MV-4-11 (cell line): Measurements from ENCODE around the gene LDHAL6B.

ENCODE experiments used
- DNase-seq: peaks from one replicate; lab custom pipeline; 2025; lab: John Stamatoyannopoulos, UW

Gene LDHAL6B

DNA sequence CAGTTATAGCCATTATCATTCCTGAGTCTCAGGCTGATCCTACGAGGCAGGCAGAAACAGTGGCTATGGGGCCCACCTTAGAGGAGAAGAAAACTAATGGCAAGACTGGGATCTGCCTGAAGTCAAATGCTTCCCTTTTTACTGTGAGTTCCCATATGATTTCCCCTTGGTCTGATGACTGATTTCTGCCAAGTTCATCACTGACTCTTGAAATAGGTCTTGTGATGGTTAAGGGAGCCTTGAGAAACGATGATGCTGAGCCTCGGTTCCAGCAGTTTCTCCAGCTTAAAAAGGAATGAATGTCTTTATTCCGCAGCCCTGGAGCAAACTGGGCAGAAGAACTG lies 29.4 kb upstream of the LDHAL6B start:
- peak; percentile 49 for DNase-seq

DNA sequence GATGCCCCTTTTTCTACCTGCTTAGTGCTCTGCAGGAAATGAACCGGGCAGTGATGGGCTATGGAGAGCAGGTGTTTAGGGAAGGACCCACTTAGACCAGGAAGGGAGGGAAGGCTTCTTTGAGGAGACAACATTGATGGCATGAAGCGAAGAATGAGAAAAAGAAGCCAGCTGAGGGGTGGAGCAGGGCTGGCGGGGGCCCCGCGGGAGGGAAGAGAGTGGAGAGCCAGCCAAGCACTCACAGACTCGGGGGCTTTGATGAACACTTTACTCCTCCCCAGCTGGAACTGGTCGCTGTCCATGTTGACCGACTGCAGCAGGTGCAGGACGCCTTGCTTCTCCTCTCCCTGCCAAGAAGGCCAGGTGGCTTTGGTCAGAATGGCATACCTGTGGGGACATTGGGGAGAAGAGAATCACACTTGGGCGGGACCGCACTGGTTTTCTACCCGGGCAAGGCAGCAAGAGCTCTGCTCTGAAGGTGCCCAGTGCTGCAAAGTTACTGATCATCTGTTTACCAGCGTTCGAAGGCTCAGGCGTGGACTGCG lies 28.4 kb upstream of the LDHAL6B start:
- no peak for DNase-seq

DNA sequence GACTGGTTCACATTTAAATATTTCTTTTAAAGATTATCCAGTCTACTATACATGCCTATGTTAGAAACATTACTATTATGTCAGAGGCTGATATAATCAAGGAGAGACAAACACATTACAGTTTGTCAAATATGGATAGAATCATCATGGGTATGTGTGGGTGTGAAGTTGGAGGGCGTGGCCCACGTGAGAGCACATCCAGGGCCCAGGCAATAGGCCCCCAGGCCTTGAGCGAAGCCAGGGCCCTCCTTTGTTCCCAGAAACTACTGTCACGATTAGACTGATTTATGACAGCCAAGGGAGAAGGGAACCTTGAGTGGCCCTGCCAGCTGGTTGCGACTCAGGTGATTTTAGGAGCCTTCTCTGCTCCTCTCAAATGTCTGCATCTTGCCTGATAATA lies 26.9 kb upstream of the LDHAL6B start:
- DNase-seq, result no peak

DNA sequence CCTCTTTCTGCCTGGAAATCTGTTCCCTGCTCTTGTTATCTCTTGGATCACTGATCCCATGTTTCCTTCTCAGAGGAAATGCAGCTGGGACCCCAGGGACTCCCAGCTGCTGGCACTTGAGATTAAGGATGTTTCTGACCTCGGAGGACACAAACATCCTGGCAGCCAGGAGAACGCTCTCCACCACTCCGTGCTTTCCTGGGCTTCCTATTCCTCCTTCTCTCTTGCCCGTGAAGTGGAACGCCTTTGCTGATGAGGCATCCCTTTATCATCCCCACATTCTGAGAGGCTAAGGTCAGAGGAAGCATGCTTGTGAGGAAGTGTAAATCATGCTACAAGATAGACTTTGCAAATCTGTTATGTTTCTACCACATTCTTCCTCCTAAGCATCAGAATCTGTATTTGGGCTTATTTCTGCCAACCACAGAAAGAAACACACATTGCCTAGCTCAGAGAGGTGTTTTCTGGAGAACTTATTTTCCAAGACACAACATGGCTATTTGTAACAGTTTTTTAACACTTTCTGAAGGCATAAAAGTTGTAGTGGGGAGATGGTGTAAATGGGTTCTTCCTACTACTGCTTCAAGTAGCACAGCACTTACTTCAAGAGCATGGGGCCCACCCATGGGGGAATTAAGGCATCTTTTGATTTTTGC lies 25.6 kb upstream of the LDHAL6B start:
- peak; percentile 20 for DNase-seq

DNA sequence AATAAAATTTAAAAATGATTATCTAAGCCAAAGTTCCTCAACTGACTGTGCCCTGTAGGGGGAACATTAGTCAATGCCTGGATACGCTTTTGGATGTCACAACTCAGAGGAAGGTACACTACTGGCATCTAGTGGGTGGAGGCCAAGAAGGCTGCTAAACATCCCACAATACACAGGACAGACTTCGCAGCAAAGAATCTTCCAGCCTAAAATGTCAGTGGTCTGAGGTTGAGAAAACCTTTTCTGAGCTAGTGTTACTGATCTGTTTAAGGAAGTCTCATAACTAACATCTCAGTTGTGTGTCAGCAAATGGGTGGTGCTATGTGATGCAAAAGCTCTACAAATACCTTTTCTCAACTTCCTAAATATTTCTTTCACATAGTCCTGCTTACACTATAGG lies 20.9 kb upstream of the LDHAL6B start:
- peak; percentile 80 for DNase-seq

DNA sequence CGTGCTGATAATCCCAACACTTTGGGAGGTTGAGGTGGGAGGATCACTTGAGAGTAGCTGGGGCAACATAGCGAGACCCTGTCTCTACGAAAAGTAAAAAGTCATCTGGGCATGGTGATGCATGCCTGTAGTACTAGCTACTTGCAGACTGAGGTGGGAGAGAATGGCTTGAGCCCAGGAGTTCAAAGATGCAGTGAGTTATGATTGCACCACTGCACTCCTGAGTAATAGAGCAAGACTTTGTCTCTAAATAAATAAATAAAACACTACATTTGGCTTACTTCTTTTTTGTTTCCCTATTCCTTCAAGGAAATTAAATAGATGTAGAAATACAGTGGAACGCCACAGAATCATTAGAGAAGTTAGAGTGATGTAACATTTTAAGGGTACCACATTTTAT lies 20.1 kb upstream of the LDHAL6B start:
- DNase-seq, result no peak

DNA sequence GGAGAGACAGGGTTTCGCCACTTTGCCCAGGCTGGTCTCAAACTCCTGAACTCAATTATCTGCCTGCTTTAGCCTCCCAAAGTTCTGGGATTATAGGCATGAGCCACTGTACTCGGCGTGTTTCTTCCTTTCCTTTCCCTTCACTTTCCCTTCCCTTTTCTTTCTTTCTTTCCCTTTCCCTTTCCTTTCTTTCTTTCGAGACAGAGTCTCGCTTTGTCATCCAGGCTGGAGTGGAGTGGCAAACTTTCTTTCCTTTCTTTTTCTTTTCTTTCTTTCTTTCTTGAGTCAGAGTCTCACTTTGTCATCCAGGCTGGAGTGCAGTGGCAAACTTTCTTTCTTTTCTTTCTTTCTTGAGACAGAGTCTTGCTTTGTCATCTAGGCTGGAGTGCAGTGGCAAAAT lies 17.4 kb upstream of the LDHAL6B start:
- DNase-seq, result no peak

DNA sequence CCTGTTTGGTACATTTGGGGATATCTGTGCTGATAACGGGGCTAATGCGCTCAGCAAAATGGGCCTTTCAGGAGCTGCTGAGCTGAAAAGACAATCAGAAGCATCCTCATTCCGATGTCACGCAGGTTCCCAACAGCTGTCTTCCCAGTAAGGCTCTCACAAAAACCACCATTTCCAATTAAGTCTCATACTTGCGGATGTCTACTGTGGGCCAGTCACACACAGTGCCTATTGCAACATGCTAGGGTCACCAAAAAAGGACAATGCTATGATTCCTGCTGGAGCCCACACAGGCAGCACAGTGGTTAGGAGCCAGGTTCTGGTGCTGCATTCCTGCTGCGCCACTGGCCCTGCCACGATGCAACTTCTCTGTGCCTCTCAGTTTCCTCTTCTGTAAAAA lies 16.4 kb upstream of the LDHAL6B start:
- no peak for DNase-seq

DNA sequence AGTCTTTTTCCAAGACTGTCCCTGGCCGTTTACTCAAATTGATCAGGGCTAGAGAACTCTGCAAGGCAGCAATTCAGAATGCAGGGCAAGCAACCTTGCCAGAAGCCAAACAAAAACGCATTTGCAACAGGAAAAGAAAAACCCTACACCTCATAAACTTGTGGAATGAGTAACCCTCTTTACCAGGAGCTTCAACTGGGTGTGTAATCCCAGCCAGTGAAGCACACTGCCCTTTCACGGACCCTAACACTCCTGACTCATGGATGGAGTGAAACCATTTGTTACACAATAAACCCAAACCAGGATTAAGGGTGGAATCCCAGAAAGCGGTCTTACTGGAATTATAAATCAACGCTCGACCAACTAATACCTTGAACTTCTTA lies 14.8 kb upstream of the LDHAL6B start:
- DNase-seq, result peak; percentile 9

DNA sequence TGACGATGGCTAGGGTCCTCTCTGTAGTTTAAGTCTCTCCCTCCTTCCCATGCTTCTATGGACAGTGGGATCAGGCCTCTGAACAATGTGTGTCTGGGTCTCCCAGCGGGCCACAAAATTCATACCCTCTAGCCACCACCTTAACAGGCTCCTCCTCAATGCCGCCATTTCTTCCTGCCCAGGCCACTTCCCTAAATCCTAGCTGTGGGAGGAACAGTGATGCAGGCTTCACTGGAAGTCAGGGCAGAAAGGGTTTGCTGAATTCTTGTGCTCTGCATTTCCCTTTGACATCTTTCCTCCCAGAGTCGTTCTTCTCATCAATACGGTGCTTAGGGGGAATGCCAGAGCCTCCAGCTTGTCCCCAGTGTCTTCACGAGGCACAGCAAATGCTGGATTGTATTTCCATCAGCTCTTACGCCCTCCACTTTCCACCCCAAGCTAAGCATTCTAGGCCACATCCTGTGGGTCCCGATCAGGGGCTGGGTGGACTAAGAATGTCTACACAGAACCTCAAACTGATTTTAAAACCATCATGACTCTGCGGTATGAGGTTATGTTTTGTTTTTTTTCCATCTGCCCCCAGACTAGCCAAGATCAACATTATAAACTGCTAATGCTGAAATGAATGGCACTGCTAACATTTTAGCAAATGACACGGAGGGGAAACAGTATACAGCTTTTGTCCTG lies 11.9 kb upstream of the LDHAL6B start:
- no peak for DNase-seq

DNA sequence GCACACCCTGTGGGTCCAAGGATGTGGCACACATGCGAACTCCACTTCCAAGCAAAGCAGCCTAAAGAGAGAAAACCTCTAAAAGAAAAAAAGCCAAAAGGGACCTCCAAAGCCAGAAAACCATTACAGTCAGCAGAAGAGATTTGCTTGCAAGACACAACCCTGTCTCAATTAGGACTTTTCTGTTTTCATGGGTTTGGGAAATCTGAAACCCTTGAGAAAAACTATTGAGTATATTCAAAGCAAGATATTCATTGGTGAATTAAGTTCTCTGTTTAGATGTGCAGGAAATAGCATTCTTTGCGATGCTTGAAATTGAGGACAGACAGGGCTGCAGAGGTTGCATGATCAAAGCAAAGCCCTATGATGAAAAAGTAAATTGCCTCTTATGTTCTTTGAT lies 10.2 kb upstream of the LDHAL6B start:
- no peak for DNase-seq

DNA sequence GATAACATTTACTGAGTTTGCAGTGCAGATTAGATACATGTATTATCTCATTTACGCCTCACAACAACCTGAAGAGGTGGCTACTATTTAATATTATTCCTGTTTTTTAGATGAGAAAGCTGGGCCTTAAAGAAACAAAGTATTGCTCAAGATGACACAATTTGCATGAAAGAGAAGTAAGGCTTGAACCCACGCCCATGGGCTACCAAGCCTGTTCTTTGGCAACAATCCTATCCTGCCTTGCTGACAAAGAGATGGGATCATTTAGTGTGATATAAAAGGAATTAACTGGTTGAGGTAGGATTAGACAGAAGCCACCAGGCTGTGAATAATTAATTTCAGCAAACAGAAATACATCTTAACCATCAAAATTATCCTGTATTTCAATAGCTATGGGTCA lies 9.2 kb upstream of the LDHAL6B start:
- DNase-seq, result no peak

DNA sequence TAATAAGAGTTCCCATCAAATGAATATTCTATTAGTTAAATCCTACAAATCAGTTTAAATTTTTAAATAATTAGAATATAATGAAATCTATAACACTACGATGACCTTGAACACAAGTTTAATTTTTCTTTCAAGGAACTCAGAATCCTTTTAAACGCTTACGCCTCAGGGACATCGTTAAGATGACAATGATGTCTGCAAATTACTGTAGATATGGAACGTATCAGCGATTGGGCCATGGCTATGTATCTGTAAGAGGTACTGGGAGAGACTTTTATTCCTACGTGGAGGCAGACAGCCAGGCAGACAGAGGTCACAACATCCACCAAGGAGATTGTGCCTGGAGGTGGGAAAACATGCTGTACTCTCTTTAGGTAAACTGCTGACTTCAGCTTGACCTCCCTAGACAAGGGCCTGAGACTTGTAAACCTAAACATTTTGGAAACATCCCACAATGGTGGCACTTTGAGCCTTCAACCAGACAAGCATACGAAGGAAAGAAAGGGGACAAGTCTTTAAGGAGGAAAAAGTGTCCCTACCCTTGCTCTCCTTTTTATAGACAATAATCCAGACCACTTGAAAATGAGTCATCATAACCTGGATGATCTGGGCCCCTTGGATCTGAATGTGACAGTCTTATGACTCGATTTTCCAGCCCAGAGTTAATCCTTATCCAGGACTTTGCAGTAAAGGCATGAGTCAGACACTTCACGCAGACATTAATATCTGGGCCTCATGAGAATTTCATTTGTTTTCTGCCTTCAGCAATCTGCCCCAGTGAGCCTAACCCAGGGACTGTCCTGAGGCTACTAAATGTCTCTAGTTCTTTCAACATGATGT lies 6.8 kb upstream of the LDHAL6B start:
- no peak for DNase-seq

DNA sequence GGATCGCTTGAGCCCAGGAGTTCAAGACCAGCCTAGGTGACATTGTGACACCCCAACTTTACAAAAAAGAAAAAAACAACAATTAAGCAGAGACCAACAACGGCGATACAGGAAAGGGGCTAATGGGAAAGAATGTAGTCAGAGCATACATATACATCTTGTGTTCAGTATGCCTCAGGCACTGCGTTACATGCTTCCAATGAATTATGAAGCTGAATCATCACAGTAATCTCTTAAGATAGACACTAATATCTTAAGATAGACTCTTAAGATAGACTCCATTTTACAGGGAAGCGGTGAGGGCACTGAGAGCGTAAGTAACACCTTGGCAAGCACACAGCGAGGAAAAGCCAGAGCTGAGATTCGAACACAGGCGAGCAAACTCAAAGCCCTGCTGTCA lies 6.1 kb upstream of the LDHAL6B start:
- no peak for DNase-seq

DNA sequence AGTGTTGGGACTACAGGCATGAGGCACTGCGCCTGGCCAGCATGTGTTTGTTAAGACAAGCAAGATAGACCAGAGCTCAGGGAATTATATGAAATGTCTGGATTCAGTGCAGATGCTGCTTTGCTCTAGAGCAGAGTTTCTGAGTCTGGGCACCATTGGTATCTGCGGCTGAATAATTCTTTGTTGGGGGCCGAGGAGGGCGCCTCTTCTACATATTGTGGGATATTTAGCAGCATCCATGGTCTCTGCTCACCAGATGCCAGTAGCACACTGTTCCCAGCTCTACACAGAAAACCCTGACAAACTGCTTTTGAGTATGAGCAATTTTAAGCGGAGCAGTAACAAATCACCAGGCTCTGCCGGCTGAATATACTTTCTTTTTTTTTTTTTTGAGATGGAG lies 3.6 kb upstream of the LDHAL6B start:
- DNase-seq, result no peak

DNA sequence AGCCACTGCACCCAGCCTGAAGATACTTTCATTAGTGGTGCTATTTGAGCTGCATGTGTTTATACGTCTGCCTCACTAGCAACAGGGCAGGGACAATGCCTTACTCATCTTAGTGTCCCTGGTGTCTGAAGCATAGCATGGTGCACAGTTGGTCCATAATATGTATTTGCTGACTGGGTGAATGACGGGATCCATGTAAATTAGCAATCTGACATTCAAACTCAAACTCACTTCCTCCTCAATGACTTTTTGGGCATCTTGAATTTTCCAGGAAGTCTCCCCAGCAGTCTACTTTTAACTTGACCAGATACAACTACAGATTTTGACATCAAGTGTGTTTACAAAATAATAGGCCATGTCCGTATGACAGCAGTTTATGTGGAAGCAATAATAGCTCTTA lies 3.0 kb upstream of the LDHAL6B start:
- DNase-seq, result no peak

DNA sequence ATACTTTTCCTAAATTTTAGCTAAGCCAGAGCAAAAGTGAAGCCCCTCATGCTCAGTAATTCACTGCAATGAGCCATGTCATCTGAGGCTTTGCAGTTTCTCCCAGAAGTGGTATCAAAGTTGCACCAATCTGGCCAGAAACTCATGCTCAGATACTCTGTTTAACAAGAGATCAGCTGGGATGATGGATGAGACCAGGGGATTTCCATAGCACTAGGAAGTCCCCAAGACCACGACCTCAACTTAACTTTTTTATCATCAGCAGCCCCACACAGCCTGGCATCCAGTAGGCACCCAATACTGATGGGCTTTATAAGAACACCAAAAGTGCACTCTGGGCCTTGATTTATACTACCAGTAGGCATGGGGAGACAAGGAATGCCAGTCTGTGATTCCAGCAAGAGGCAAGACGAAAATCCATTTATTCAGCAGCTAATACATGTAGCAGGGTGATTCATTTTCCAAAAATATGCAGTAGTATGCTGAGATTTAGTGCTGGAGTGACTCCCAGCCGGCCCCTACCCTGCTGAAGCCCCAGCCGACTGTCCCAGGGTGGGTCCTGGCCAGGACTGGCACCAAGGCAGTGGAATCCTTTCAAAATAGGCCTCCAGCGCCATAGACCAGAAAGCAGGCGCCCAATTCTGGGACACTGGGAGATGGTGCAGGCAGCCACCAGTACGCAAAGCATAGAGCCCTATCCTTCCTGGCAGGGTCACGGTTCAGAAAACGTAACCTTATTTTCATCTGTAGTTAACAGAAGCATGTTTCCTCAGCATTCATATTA lies 612 bp upstream of the LDHAL6B start:
- no peak for DNase-seq

DNA sequence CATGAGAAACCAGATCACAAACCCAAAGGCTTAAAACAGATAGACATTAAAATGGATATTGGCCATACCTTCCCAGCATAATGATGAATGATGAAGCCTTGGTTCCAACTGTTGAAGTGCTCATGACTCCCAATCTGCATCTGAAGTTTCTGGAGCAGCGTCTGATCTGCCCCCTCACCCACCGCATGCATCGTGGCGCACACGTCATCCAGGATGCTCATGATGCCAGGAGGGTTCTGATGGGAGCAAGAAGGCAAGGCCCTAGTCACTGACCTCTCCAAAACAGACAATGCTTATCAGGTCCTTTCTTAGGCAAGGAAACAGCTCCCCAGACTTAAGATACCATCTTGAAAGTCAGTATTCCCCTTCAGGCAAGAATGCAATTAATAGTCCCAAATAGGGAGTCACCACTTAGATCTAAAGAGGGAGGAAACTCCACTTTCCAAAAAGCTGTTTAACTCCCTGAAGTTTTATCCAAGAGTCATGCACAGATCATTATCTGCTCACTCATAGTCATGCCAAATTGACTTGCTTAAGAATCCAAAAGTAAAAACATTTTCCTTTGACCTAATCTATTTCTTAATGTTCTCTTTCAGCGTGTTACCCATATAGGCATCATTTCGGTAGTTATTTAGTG lies 2.1 kb downstream of the LDHAL6B start:
- DNase-seq, result no peak

DNA sequence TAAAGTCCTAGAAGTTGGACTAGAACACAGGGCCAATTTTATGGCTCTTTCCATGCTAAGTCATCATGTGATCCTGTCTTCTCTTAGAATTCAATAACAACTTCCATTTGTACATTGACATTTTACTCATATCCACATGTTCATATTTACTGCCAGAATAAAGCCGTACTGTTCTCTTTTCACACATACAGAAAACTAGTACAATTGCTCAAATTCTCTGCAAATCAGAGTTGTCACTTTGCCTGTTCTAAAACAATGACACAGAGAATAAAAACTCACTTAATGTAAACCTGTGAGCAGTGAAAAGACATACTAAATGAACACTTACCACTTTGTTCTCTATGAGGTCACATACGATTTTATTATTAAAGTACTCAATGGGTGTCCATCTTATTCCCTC lies 3.5 kb downstream of the LDHAL6B start:
- no peak for DNase-seq

DNA sequence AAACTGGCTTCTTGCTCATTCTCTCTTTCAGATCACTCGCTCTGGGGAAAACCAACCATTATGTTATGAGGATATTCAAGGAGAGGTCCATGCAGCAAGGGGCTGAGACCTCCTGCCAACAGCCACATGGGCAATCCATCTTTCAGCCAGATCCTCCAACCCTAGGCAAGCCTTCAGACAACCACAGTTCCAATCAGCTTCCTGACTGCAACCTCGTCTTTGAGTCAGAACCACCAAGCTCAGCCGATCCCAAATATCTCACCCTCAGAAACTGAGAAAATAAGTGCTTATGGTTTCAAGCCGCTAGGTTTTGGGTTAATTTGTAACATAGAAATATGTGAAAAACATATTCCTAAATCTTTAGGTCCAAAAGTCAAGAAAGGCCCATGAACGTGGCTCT lies 10.3 kb downstream of the LDHAL6B start:
- no peak for DNase-seq

DNA sequence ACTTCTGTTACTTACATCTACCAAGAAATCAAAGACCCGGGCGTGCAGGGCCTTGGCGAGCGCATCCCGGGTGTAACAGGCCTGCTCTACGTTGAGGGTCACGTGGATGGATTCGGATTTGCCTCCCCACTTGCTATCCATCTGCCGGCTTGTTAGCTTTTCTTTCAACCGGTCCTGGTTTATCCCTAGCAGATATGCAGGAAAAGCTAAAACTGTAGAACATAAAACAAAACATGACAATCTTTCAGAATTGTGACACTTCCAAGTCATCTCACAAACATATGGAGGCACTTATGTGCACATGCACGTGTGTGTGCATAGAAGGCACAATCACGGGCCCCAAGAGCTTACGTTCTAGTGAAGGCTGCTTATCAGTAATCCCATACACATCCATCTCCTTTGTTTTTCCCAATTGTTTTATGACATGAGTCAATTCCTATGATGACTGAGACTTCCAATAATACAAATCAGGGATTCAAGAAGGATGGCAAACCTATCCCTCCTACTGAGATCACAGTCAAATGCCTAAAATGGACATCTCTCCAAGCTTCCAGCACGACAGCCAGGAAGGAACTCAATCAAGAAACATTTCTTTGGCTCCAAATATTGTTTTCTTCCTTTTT lies 11.3 kb downstream of the LDHAL6B start:
- no peak for DNase-seq
